GM18951 (cell line): ENCODE results near the gene GRM8.

Experiments used
- POLR2A ChIP-seq: IDR thresholded peaks from 4 replicates; pipeline ENCODE4 v1.6.1; 2011; ENCODE audit warnings: mild to moderate bottlenecking; ENCODE audit not compliant: insufficient read length, insufficient read depth; ENCODE audit errors: extremely low read depth
- in situ Hi-C: fragments of 300-500 bp; cut with MboI; formaldehyde crosslinking; loops from one replicate; pipeline ENCODE4 v1.12.0; 2022; ENCODE audit warnings: low sequenced_read_pairs, mixed read lengths, inconsistent platforms; ENCODE audit not compliant: unreplicated experiment

Gene GRM8

GRCh38 chr7:126662856-126663255, 589.9 kb downstream of the GRM8 start:
- in situ Hi-C loops, result no loop called here
- TF ChIP-seq POLR2A, result no peak

- in situ Hi-C loops, result no loop called here
- TF ChIP-seq POLR2A, result no peak
Measured at GRCh38 chr7:126659124-126659523, 593.6 kb downstream of the GRM8 start.

DNA sequence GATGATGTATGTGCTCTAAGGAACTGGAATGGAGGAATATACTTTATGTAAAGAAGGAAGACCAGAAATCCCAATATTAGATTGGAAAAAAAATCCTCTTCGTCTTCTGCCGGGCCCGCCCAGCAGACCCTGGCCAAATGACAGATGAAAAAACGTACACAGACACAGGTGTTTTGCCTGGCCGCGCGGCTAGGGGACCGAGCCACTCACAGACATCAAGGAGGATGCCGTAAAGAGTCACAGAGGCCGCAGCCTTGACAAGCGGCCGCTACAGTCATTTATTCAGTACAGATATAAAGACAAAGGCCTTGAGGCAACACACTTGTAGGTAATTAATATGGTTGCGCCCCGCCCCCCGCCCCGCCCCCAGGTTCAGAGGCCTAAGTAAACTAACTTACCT, 594.1 kb downstream of the GRM8 start:
- TF ChIP-seq POLR2A, result no peak

GRCh38 chr7:126657599-126658358, 595.0 kb downstream of the GRM8 start:
- no peak for TF ChIP-seq POLR2A
- in situ Hi-C loops, result no loop called here

More for the DNA sequence above, 594.1 kb downstream of the GRM8 start:
- in situ Hi-C loops, result no loop called here

DNA sequence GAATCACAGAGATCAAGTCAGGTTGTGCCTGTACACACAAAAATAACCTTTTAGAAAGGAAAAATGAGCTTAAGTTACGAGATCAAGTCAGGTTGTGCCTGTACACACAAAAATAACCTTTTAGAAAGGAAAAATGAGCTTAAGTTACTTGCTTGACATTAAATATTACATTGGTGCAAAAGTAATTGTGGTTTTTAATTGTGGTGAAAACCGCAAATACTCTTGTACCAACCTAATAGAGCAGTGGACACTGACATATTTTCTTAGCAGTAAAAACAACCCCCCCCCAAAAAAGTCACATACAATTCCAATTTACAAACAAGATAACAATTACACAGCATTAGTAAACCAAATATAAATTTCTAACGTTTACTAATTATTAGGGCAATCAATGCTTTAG, 595.6 kb downstream of the GRM8 start:
- in situ Hi-C loops, result no loop called here
- TF ChIP-seq POLR2A, result no peak

GRCh38 chr7:126656165-126656564, 596.6 kb downstream of the GRM8 start:
- no peak for TF ChIP-seq POLR2A
- in situ Hi-C loops, result no loop called here

DNA sequence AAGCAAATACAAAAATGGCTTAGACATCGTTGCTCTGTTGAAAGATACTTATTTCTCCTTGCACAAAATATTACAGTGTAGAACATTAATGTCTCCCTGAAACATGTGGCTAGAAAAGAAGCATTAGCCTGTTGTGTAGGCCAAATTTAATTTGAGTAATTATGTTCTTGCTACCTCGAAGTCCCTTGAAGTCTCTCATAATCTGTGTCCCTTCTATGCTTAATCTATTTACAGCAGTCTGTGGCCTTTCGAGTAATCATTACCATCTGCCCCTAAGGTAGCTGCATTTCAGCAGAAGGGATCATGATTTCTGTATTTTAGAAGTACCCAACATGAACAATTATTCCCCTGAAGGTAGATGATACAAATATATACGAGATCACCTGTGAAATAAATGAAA, 615.2 kb downstream of the GRM8 start:
- in situ Hi-C loops, result no loop called here

GRCh38 chr7:126635545-126635944, 617.2 kb downstream of the GRM8 start:
- TF ChIP-seq POLR2A, result no peak
- in situ Hi-C loops, result no loop called here

More for the DNA sequence above, 615.2 kb downstream of the GRM8 start:
- no peak for TF ChIP-seq POLR2A

GRCh38 chr7:126608339-126608776, 644.4 kb downstream of the GRM8 start:
- in situ Hi-C loops, result no loop called here
- TF ChIP-seq POLR2A, result no peak

- in situ Hi-C loops, result no loop called here
- no peak for TF ChIP-seq POLR2A
Measured at GRCh38 chr7:126606331-126606730, 646.4 kb downstream of the GRM8 start.

DNA sequence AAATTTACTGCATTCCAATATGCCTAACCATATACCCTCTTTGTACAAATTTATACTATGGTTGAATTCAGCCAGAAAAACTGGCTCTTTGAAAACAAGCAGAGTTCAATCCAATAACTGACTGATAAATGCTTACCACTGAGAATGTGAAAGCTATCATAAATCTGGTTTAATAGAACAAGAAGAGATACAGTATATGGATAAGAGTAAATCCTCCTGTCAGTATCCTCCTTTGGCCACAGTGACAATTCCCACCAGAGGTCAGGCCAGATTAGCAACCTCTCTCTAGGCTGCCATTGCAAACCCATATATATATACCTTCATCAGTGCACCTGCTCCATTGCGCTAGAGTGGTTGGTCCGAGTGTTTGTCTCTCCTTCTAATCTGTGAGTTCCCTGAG, 647.2 kb downstream of the GRM8 start:
- no peak for TF ChIP-seq POLR2A
- in situ Hi-C loops, result no loop called here

DNA sequence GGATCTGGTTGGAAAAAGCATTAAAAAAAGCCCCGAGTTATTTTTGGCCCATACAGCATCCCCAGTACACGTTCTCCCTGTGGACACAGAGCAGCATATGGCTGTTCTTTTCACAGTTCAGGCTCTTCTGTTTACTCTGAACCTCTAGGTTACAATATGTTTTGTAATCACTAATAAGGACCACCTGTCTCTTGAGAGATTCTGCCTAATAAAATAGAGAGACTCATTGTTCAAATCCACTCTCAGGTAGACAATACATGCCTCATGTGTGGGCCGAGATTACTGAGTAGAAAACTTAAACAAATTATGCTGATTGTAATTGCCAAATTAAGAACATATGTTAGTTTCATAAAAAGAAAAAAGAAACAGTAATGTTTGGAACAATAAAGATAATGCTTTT, 647.7 kb downstream of the GRM8 start:
- no peak for TF ChIP-seq POLR2A
- in situ Hi-C loops, result no loop called here

DNA sequence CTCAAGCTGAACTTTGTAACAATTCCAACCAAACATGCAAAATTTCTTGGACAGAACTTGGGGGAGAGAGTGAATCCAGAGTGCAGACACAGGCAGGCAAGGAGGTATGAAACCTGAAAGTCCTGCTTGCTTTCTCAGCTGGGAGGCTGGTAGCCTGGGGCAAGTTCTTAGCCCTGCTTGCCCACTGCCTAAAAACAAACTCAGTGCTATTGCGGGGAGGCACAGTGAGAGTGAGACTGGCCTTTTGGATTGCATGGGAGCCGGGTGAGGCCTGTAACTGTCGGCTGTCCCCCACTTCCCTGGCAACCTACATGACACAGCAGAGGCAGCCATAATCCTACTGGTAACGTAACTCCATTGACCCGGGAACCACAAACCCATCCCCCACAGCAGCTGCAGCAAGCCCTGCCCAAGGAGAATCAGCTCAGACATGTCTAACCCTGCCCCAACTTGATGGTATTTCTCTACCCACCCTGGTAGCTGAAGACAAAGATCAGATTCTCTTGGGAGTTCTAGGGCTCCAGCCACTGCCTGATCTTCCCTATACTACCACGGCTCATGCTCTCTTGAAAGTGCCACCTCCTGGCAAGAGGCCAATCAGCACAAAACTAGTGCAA, 663.6 kb downstream of the GRM8 start:
- in situ Hi-C loops, result no loop called here
- no peak for TF ChIP-seq POLR2A

- TF ChIP-seq POLR2A, result no peak
Measured at GRCh38 chr7:126578338-126578737, 674.4 kb downstream of the GRM8 start.

More at GRCh38 chr7:126578338-126578737, 674.4 kb downstream of the GRM8 start:
- in situ Hi-C loops, result no loop called here
